ENCODE measurements around the gene PRDM16.

PRDM16 gene

DNA sequence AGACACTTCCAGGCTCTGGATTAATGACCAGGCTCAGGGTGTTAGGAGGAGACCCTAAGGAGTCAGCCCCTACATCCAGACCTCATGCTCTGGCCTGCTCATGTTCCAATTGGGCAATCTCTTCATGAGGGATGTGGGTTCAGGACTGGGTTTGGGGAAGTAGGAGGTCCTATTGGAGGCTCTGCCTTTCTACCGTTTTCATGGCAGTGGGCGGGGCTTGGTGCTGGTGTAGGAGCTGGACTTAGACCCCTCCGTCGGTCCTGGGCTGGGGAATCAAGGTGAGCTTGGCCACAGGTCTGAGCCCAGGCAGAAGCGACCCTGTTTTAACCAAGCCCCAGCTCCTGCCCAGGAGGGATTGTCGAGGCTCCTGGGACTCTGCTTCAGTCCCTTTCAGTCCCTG is 123.4 kb downstream of the PRDM16 start:
- Histone ChIP-seq H3K4me1 (peaks cover 92% of the 10 kb centered on the region), H3K9me3 (no peaks in the 10 kb centered on the region), H3K27ac (peak overlapping the region; percentile 82), H3K4me3 (peak overlapping the region; percentile 54), H3K9ac (no peak overlapping the region; the same call in 1 of the 2 replicates), H3K36me3 (no peaks in the 10 kb centered on the region), H4K20me1 (no peaks in the 10 kb centered on the region), H3K4me2 (peak overlapping the region; percentile 90), H3K27me3 (peaks cover 7% of the 10 kb centered on the region; the same call in 1 of the 2 replicates)
- 0 out of 2 replicates have a peak, but pooled peaks have one; percentile 30 for TF ChIP-seq Cebpa-rat (IDR thresholded peaks at IDR 0.05)

- H3K9me3 ChIP-seq, result no peaks in the 10 kb centered on the region
- H3K9ac ChIP-seq, result peak overlapping the region; percentile 42; the same call in 1 of the 2 replicates
- peak overlapping the region; percentile 54 for H3K4me3 ChIP-seq
- no peaks in the 10 kb centered on the region for H3K36me3 ChIP-seq
- H3K27me3 ChIP-seq, result peaks cover 7% of the 10 kb centered on the region; the same call in 1 of the 2 replicates
- H3K4me2 ChIP-seq, result peak overlapping the region; percentile 90
- H3K27ac ChIP-seq, result peak overlapping the region; percentile 82
- H3K4me1 ChIP-seq, result peaks cover 92% of the 10 kb centered on the region
- TF ChIP-seq Cebpa-rat (IDR thresholded peaks at IDR 0.05), result no peak
- H4K20me1 ChIP-seq, result no peaks in the 10 kb centered on the region
Observed at GRCh38 chr1:3192825-3193224, 123.8 kb downstream of the PRDM16 start.

DNA sequence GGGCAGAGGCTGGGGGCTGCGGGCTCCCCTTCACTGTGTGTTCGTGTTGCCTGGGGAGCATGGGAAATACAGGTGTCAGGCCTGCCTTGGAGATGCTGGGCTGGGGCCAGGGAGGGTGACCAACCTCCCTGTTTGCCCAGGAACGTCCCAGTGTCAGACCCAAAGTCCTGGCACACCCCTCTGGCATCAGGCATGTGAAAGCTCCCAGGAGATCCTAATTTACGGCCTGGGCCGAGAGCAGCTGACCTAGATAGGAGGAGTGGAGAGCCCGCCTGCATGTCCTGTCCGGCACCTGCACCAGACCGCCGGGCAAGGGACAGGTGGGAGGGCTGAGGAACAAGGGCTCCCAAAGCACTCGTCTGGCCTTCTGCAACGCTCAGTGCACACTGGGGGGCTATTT is 124.8 kb downstream of the PRDM16 start:
- Histone ChIP-seq H3K36me3 (no peaks in the 10 kb centered on the region), H3K27me3 (peaks cover 1% of the 10 kb centered on the region; the same call in 1 of the 2 replicates), H3K9ac (peak overlapping the region; percentile 42; the same call in 1 of the 2 replicates), H3K4me1 (peaks cover 92% of the 10 kb centered on the region), H3K4me3 (peak overlapping the region; percentile 54; the same call in 1 of the 2 replicates), H3K27ac (peak overlapping the region; percentile 82; the same call in 1 of the 2 replicates), H4K20me1 (no peaks in the 10 kb centered on the region), H3K9me3 (no peaks in the 10 kb centered on the region), H3K4me2 (peak overlapping the region; percentile 90)
- TF ChIP-seq Cebpa-rat (IDR thresholded peaks at IDR 0.05), result no peak

DNA sequence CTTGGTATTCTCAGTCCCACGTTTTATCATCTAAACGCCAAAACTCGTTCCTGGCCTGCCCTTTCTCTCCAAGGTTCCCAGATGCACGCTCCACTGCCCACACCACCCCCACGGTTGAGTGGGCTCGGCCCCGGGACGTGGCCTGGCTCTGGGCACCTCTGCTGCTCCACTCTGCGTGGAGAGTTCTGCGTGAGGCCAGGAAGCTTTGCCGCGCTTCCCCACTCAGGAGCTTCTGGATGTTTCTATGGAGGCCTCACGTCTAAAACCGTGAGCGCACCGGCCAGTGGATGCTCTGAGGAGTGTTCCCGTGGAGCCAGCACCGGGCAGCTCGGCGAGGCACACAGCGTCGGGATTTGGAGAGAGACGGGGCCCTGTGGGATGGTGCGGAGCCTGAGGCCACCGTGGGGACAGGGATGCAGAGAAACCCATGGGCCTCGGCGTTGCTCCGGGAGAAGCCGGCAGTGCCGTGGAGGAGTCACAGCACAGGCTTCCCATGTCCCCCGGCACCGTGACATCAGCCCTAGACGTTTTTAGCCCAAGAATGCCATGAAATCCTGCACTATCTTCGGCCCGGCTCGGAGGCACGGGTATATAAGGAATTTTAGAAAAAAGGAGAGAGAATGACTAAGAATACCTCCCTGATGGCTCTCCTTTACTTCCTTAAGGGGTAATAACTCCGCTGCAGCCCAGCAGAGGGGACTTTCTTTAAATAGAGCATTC is 125.9 kb downstream of the PRDM16 start:
- no peak overlapping the region for H3K9ac ChIP-seq
- H3K27ac ChIP-seq, result no peak overlapping the region
- H3K9me3 ChIP-seq, result no peaks in the 10 kb centered on the region
- 0 out of 2 replicates have a peak, but pooled peaks cover 5% of the 10 kb centered on the region for H3K27me3 ChIP-seq
- no peak for TF ChIP-seq Cebpa-rat (IDR thresholded peaks at IDR 0.05)
- no peak overlapping the region for H3K4me3 ChIP-seq
- no peaks in the 10 kb centered on the region for H4K20me1 ChIP-seq
- peak overlapping the region; percentile 95 for H3K4me2 ChIP-seq
- H3K4me1 ChIP-seq, result peaks cover 98% of the 10 kb centered on the region
- no peaks in the 10 kb centered on the region for H3K36me3 ChIP-seq

DNA sequence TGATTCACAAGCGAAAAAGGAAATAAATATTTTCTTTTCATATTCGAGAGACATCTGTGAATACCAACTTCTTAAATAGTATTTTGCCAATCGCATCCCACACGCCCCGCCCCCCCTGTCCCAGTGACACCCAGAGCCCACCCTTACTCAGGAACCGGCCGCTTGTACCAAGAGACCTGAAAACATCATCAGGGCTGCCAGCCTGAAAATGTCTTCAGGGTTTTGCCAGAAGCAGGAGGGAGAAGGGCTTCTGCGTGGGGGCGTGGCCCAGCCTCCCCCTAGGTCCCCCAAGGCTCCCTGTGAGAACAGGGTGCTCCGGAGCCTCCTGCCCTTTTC is 126.4 kb downstream of the PRDM16 start:
- H3K27ac ChIP-seq, result peak overlapping the region; percentile 73; the same call in 1 of the 2 replicates
- H3K9me3 ChIP-seq, result no peaks in the 10 kb centered on the region
- no peak for TF ChIP-seq Cebpa-rat (IDR thresholded peaks at IDR 0.05)
- no peak overlapping the region for H3K4me3 ChIP-seq
- H4K20me1 ChIP-seq, result no peaks in the 10 kb centered on the region
- peak overlapping the region; percentile 95 for H3K4me2 ChIP-seq
- peak overlapping the region; percentile 48; the same call in 1 of the 2 replicates for H3K9ac ChIP-seq
- H3K36me3 ChIP-seq, result no peaks in the 10 kb centered on the region
- H3K4me1 ChIP-seq, result peaks cover 98% of the 10 kb centered on the region
- H3K27me3 ChIP-seq, result 0 out of 2 replicates have a peak, but pooled peaks cover 5% of the 10 kb centered on the region

GRCh38 chr1:3195966-3196515 is 127.0 kb downstream of the PRDM16 start:
- H3K9ac ChIP-seq, result peak overlapping the region; percentile 48; the same call in 1 of the 2 replicates

DNA sequence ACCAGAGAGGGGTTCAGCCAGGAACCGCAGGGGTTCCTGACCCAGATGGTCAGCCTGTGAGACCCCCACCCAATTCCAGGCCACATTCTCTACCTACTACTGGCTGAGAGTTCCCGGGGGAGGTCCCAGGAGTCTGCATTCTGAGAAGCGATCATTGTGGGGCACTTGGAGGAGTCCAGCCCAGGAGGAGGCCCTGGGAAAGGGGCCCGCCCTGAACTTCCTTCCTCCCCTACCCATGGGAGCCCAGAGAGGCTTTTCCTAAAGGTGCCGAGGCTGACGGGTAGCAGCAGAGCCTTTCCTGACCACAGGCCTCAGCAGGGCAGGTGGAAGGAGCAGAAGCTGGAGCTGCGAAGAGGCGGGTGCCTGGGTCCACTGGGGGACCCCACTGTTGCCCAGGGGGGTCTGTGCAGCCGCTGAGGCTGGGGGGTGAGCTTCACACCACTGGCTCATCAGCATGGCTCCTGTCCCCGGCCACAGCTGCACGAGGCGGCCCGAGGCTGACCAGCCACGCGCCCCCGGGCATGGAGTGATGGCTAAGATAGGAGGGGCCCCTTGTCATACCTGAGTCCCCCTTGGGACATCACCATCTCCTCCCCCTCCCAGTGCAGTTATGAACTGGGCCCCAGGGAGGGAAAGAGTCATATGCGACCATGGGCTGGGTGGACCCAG is 127.7 kb downstream of the PRDM16 start:
- Histone ChIP-seq H3K36me3 (no peaks in the 10 kb centered on the region), H3K4me1 (peaks cover 98% of the 10 kb centered on the region), H3K27me3 (peaks cover 16% of the 10 kb centered on the region; the same call in 1 of the 2 replicates)

More at GRCh38 chr1:3195966-3196515, 127.0 kb downstream of the PRDM16 start:
- peak overlapping the region; percentile 95 for H3K4me2 ChIP-seq
- no peaks in the 10 kb centered on the region for H3K36me3 ChIP-seq
- H3K27me3 ChIP-seq, result peaks cover 11% of the 10 kb centered on the region; the same call in 1 of the 2 replicates
- no peak for TF ChIP-seq Cebpa-rat (IDR thresholded peaks at IDR 0.05)
- H3K4me3 ChIP-seq, result no peak overlapping the region
- H4K20me1 ChIP-seq, result no peaks in the 10 kb centered on the region
- peaks cover 98% of the 10 kb centered on the region for H3K4me1 ChIP-seq
- H3K9me3 ChIP-seq, result no peaks in the 10 kb centered on the region
- H3K27ac ChIP-seq, result peak overlapping the region; percentile 73

DNA sequence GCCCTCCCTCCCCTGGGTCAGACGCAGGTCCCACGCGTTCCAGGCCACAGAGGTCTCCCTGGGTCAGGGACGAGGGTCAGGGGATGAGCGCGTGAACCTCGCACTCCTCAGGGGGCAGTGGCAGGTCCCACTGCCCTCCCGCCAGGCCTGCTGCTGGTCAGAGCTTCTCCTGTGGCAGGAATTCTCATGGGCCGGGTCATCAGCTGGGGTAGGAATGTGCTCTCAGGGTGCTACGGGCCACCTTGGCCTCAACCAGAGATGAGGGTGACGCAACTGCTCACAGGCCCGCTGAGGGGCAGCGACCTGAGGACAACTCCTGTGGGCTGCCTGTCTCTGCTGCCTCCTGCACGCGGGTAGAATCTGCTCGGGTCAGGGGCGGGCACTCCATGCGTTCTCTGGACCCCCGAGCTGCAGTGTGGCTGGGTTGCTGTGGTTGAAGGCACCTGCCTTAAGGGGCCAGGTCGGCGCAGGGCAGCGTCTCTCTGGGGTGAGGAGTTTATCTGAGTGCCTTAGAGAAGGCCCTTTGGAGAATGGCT is 128.8 kb downstream of the PRDM16 start:
- H3K9me3 ChIP-seq, result no peaks in the 10 kb centered on the region
- no peak overlapping the region for H3K4me3 ChIP-seq
- no peaks in the 10 kb centered on the region for H3K36me3 ChIP-seq
- H3K9ac ChIP-seq, result 0 out of 2 replicates have a peak overlapping the region, but pooled peaks have one; percentile 15
- no peaks in the 10 kb centered on the region for H4K20me1 ChIP-seq
- peaks cover 98% of the 10 kb centered on the region for H3K4me1 ChIP-seq
- H3K4me2 ChIP-seq, result peak overlapping the region; percentile 95
- peak overlapping the region; percentile 73; the same call in 1 of the 2 replicates for H3K27ac ChIP-seq
- TF ChIP-seq Cebpa-rat (IDR thresholded peaks at IDR 0.05), result 0 out of 2 replicates have a peak, but pooled peaks have one; percentile 16
- H3K27me3 ChIP-seq, result peaks cover 24% of the 10 kb centered on the region

More for the DNA sequence above, 127.7 kb downstream of the PRDM16 start:
- H3K9me3 ChIP-seq, result no peaks in the 10 kb centered on the region
- H3K27ac ChIP-seq, result peak overlapping the region; percentile 73
- peak overlapping the region; percentile 48; the same call in 1 of the 2 replicates for H3K9ac ChIP-seq
- peak overlapping the region; percentile 95 for H3K4me2 ChIP-seq
- no peak for TF ChIP-seq Cebpa-rat (IDR thresholded peaks at IDR 0.05)
- peak overlapping the region; percentile 25; the same call in 1 of the 2 replicates for H3K4me3 ChIP-seq
- H4K20me1 ChIP-seq, result no peaks in the 10 kb centered on the region

All from BLaER1 (cell line).